ENCODE results near the gene RNPEP.
"Not testable (repeated sequence)": the region's sequence is repeated elsewhere in the genome, so short reads cannot be mapped to it uniquely, and the experiment has no call there.

Gene RNPEP

DNA sequence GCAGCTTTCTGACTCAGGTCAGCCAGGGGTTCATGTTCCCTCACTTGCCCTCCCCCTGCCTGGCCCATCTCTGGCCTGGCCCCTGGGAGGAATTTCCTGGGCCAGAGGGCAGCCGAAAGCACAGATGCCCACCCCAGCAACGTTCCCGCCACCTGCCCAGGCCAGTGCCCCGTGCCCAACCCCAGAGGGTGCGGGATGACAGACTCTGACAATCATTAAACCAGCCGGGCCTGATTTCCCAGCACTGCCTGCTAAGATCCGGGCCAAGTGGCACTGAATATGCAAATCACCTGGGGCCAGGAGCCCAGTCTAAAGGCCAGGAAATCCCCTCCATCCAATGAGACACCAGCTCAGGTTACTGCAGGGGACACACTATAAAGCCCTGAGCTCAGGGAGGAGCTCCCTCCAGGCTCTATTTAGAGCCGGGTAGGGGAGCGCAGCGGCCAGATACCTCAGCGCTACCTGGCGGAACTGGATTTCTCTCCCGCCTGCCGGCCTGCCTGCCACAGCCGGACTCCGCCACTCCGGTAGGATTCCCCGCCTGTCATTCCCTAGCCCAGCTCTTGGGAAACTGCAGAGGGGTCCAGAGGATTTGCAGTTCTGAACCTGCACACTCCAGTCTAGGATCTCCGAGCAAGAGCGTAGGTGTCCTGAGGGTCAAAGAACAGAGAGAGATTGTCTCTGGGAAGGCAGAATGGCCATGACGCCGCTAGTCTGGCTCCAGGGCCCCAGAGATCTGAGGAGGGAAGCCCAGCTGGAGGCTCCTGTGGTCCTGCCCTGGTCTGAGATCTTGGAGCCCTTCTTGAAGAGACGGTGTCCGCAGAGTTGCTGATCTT is 27.9 kb downstream of the RNPEP start, which contains the start of gene ELF3:
TSS of gene ELF3 (plus strand) at position 408 of the 836 bp plus-strand sequence. CDS start 550 bp downstream, outside the sequence.
- no peak for DNase-seq

- DNase-seq: no peak
Measured at GRCh38 chr1:202011994-202012393, 29.5 kb downstream of the RNPEP start.

DNA sequence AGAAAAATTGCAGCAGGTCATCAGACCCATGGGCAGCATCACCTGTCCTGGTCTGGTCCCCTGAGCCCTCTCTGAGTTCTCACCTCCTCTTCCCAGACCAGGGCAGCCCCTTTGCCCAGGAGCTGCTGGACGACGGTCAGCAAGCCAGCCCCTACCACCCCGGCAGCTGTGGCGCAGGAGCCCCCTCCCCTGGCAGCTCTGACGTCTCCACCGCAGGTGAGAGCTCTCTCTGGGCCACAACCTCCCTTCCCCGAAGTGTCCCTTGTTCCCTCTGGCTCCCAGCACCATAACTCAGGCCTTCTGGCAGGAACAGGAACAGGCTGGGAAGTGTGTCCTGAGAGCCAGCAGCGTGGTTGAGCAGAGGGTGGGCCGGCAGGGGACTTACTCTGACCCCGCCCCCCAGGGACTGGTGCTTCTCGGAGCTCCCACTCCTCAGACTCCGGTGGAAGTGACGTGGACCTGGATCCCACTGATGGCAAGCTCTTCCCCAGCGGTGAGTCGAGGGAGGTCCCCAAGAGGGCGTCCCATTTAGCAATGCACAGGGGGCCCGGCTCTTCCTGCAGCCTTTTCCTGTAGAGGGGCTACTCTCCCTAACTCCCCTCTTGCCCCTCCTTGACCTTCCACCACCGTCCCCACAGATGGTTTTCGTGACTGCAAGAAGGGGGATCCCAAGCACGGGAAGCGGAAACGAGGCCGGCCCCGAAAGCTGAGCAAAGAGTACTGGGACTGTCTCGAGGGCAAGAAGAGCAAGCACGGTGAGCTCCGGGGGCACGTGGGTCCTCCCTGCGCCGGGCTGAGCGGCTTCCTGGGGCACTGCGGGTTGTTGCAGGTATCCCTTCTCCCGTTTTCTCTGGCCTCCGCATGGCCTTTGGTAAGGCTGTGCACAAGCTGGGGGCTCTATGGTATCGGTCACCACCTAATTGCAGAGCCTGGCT is 30.4 kb downstream of the RNPEP start:
- no peak for DNase-seq

- DNase-seq: no peak
Measured at GRCh38 chr1:202013603-202014002, 31.2 kb downstream of the RNPEP start.

- no peak for DNase-seq
Measured at GRCh38 chr1:202014060-202014459, 31.6 kb downstream of the RNPEP start.

- DNase-seq: no peak
Measured at GRCh38 chr1:202014915-202015661, 32.6 kb downstream of the RNPEP start.

GRCh38 chr1:202015662-202015937 is 33.2 kb downstream of the RNPEP start:
- DNase-seq: no peak

DNA sequence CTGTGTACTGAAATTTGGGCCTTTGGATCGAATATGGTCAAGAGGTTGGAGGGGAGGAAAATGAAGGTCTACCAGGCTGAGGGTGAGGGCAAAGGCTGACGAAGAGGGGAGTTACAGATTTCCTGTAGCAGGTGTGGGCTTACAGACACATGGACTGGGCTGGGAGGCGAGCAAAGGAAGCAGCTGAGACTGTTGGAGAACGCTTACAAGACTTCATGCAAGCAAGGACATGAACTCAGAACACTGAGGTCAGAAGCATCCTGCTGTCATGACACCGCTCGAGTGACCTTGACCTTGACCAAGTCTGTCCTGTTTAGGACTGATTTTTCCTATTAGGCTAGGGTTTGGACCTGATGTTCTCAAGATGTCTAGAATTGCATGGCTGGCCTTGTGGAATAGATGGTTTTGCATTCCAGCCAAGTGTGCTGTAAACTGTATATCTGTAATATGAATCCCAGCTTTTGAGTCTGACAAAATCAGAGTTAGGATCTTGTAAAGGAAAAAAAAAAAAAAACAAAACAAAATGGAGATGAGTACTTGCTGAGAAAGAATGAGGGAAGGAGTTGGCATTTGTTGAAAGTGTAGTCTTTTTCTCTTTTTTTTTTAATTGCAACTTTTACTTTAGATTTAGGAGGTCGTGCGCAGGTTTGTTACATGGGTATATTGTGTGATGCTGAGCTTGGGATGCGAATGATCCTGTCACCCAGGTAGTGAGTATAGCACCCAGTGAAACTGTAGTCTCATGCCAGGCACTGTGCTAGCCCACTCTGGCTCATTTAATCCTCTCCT is 33.8 kb downstream of the RNPEP start:
- no peak for DNase-seq

DNA sequence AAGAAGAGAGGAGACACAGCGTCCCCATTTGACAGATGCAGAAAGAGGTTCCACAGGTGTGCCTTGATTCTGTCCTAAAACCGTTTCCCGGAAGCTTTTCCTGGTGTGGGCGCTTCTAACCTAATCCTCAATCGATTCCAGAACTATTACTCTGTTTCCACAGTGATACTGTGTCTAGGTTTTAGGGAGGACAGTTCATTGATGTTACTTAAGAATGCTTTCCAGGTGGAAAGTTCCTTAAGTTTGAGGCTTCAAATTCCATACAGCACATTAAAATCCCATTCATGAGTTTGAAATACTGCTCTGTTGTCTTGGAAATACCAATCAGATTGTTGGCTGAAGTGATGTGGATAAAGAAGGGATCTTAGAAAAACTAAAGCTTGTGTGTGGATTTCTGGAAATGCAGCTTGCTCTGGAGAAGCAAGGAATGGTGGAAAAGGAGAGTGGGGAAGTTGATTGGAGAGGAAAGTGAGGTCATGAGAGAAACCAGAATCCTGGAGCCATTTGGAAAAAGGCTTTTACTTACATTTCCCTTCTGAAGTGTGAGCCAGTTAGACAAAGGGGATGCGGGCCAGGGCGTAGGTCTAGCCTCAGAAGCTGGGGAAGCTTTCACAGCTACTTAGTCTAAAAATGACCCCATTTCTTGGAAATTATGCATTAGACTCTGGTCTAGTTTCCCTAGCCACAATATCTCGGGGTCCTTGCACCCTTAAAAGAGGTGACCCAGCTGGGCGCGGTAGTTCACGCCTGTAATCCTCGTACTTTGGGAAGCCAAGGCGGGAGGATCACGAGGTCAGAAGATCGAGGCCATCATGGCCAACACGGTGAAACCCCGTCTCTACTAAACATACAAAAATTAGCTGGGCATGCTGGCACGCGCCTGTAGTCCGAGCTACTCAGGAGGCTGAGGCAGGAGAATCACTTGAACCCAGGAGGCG is 34.6 kb downstream of the RNPEP start:
- DNase-seq: no peak

- DNase-seq: no peak
Measured at GRCh38 chr1:202017749-202018467, 35.5 kb downstream of the RNPEP start.

DNA sequence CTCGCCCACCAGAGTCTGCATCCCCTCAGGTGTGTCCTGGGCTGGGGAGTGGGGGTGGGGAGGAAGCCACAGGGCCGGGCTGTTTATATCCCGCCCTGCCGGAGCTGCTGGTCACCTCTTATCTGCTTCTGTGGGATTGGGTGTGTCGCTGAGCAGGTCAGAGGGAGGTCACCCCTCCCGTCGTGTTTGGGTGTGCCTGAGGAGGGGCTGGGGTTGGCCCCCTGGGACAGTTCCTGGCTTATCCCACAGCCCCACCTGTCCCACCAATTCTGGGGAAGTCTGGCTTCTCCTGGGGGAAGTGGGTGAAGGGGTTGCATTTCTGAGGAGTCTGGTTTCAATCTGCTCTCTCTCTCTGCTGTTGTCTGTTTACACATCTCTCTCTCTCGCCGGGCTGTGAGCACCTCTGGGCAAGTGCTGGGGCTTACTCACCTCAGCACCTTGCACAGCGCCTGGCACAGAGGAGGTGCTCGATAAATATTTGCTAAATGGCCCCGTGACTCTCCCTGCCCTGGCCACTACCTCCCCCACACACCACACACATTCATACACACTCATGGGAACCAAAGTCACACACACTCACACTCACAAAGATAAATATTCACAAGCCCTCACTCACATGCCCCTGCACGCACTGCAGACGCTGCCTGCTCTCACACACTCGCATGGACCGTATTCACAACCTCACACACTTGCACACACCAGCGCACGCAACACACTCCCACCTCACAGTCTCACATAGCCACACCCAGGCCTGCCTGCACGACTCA is 36.2 kb downstream of the RNPEP start:
- no peak for DNase-seq

- DNase-seq: not testable (repeated sequence)
Measured at GRCh38 chr1:202019235-202019558, 36.7 kb downstream of the RNPEP start.

GRCh38 chr1:202023001-202023433 is 40.6 kb downstream of the RNPEP start:
- no peak for DNase-seq

- no peak for DNase-seq
Measured at GRCh38 chr1:202029171-202029665, 46.8 kb downstream of the RNPEP start.

GRCh38 chr1:202029727-202030126 is 47.3 kb downstream of the RNPEP start:
- no peak for DNase-seq

- no peak for DNase-seq
Measured at GRCh38 chr1:202031796-202032195, 49.3 kb downstream of the RNPEP start.

GRCh38 chr1:202034149-202034682 is 51.8 kb downstream of the RNPEP start:
- no peak for DNase-seq
